HCEC 1CT (cell line): ENCODE results near the gene ERBB4.

Experiments
- DNase-seq: peaks from one replicate; pipeline ENCODE4 v3.0.0-alpha.2; 2017

ERBB4 gene

GRCh38 chr2:212359425-212360067, 179.1 kb downstream of the ERBB4 start:
- no peak for DNase-seq

- DNase-seq, result no peak
Measured at GRCh38 chr2:212357606-212358005, 181.0 kb downstream of the ERBB4 start.

GRCh38 chr2:212354382-212354781, 184.2 kb downstream of the ERBB4 start:
- no peak for DNase-seq

GRCh38 chr2:212348501-212348900, 190.1 kb downstream of the ERBB4 start:
- no peak for DNase-seq

DNA sequence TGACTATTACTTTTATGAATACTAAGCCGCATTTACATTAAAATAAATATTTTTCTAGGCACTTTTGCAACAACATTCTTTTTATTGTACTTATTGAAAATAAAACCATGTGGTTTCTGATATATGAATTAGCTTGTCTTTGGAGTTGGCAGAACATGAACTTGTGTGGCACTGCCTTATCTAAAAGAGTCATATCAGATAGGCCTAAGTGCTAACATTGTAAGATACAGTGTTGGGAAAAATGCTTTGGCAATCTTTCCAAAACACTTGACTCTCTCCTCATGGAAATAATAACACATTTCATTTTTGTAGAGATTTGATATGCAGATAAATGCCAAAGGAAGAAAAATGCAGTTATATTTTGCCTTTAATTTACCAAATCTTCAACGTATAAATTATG, 191.7 kb downstream of the ERBB4 start:
- no peak for DNase-seq

DNA sequence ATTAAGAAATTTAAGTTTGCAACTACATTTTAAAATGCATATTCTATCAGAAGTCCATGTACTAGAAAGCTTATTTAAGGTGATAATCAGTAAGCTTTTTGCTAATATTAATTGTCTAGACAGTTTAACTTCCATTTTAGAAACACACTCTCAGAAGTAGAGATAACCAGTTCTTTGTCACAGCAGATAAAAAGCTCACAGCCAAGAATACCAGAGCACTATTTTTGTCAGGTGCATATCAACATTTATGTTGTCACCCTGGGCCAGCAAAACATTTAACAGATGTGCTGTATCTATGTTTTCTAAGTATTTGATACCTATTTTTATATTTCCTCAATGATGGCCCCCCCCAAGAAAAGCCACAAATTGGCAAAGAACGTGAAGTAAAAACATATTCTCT, 192.6 kb downstream of the ERBB4 start:
- no peak for DNase-seq

DNA sequence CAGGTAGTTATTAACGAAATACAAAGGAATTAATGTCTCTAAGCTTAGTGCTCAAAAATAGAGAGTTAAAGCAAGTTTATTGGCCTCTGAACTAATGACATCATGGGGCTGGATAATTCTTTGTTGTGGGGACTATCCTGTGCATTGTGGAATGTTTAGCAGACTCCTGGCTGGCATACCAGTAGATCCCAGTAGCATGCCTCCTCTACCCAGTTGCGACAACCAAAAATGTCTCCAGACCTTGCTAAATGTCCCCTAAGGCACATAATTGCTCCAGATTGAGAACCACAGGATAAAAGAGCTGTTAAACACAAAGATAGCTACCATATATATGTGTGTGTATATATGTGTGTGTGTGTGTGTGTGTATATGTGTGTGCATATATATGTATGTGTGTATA, 194.5 kb downstream of the ERBB4 start:
- no peak for DNase-seq

DNA sequence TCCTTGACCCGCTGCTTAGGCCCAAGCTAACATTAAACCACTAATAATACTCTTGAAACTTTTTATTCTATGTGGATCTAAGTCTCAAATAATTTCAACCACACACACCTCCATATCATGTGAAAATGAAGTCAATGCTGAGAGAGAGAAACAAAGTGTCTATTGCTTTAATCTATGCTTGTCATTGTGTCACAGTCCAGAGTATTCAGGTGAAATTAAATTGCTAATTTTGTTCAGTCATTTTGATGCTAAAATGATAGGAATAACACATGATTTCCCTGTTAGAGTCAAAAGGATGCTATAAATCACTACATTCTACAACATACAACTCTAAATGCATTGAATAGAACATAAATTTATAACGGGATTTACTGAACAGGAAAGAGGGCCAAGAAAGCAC, 195.4 kb downstream of the ERBB4 start:
- DNase-seq, result no peak

DNA sequence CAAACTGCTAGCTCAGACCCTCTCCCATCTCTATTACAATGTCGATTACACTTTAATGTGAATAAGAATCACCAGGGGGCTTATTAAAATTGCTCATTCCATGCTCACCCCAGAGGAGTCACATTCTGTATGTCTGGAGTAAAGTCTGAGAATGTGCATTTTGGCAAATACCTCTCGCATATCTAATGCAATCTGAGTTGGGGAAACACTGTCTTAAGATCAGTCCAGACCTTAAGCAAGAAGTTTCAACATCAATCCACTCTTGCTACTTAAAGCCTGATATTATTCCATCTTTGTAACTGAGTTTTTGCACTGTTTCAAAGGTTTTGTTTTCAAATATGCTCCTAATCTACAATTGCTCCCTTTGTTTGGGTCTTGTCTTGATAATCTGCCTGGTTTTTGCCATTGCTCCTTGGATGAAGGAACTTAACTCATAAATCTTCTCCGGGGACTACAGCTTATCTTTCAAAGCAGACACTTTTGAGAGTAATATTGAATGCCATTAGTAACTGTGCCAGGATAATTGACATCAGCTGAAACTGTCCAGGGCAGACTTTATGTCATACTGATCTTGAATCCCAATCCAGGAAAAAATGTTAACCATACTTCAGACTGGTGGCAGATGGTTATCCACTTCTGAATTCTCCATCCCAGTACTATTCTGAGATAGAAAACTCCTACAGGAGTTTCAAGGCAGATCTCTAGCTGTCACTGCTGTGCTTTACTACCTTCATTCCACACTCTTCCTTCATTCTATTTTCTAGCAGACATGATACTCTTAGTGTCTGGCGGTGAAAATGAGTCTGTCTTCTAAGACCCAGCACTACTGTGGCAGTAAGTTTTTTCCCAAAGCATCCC, 200.9 kb downstream of the ERBB4 start:
- no peak for DNase-seq

DNA sequence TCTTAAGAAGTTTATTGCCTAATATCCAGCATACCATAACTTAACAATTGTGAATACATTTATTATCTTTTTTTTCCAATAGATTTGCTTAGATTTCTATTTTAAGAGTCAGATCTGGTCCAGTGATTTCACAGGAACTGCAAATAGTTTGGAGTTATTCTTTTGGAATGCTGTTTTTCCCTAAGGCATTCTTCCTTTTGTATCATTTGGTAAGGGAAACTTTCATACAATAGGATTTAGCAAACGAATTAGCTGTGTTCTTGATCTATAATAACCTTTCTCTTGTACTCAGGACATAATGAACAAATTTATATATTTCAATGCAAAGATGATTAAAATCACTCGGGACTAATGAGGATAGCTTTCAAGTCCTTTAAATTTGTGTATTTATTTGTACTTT, 201.6 kb downstream of the ERBB4 start:
- DNase-seq, result no peak

DNA sequence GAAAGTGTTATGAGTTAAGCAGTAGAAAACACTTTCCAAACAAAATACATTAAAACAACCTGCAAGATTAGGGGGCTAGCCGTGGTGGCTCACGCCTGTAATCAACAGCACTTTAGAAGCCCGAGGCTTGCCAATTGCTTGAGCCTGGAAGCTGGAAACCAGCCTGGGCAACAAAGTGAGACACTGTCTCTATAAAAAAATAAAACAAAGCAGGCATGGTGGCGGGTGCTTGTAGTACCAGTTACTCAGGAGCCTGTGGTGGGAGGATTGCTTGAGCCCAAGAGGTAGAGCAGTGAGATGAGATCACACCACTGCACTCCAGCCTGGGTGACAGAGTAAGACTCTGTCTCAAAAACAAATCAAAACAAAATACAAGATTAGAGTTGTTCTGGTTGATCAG, 208.3 kb downstream of the ERBB4 start:
- no peak for DNase-seq

GRCh38 chr2:212328712-212329496, 209.7 kb downstream of the ERBB4 start:
- no peak for DNase-seq

DNA sequence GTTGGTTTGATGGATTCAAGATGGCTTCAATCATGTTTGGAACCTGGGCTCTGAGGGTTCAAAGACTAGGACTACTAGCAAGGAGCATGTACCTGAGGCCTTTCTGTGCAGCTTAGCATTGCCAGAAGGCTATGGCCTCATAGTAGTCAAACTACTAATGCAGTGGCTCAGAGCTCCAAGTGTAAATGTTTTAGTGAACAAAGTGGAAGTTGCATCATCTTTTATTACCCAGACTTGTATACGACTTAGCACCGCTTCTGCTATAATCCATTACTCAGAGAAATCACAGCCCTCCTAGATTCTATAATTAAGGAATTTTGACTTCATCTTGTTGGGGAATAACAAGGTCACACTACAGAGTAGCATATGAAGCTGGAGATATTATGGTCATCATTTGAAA, 210.5 kb downstream of the ERBB4 start:
- DNase-seq, result peak; percentile 7

DNA sequence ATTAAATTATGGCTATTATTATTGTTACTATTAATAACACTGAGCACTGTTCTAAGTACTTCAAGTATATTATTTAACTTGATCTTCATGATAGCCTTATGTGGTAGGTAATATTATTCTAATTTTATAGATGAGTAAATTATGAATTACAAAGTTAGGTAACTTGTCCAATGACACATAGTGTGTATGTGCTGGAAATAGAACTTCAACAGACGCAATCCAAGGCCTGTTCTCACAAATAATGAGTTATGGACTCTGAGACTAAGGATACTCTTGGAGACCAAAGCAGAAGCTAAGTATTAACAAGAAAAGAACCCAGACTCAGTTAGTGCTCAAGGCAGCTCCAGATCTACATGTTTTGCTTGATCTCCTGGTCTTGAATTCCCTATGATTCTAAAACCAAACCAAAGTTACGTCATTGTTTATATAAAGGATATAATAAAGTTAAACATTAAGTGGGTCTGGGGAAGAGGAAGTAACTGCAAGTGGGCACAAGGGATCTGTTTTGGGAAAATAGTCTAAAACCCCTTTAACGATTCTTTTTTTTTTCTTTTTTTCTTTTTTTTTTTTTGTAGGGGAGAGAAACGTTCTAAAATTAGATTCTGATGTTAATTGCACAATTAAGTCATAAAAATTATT, 211.3 kb downstream of the ERBB4 start:
- DNase-seq, result peak; percentile 13

DNA sequence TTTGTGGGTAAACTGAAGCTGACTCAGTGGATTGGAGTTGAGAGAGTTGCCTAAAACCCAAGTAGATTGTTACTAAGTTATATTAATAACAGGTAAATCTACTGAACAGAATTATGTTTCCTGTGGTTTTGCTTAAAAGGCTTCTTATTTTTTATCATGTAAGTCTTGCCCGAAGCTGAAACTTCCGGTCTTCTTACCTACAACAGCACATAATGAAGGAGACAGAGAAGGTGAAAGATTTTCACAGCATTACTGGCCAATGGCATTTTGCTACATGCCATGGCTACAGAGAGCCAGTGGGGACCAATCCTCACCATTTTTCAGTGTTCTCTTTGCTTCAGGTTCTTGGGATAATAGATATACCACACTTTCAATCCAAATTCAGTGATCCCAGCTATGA, 220.0 kb downstream of the ERBB4 start:
- no peak for DNase-seq

GRCh38 chr2:212314680-212315079, 223.9 kb downstream of the ERBB4 start:
- no peak for DNase-seq

DNA sequence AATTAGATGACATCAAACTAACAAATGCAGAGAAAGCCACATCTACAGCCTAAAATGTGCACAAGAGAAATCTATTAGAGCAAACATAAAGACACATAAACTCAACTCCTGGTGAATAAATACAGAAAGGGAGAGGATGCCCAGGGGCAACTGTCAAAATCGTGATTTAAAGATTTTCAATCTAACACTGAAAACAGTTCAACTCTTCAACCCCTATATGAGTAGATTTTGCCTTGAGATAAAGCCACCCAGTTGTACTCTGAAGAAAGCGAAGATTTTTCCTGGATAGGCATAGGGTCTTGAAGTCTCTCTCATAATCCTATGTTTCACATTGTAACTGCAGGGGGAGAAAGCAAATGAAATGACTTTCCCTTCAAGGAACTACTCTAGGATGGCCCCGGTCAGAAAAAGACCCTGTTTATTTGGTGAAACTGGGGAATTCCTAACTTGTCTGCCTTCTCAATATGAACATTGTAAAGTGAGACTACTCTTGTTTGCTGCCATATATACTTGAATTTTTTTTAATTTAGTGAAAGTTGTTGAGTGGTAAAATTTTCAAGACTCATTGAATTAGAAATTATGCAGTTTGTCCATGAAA, 226.7 kb downstream of the ERBB4 start:
- no peak for DNase-seq

DNA sequence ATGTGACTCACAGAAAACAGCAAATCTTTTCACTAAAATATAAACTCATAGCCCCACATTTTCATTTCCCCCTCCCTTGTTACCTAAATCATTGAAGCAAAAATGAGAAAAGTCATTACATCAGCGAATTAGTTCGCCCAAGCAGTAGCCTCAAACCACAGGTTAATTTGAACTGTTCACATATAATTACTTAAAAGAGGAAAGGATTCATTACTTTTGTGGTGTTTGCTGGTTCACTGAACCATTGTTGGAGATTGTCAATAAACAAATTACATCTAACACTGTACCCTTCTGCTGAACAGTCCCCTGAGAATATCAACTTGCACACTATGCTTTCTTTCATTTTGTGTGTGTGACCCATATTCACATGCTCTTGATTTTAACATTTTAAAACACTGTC, 238.7 kb downstream of the ERBB4 start:
- DNase-seq, result no peak

GRCh38 chr2:212299333-212299732, 239.3 kb downstream of the ERBB4 start:
- DNase-seq, result no peak

DNA sequence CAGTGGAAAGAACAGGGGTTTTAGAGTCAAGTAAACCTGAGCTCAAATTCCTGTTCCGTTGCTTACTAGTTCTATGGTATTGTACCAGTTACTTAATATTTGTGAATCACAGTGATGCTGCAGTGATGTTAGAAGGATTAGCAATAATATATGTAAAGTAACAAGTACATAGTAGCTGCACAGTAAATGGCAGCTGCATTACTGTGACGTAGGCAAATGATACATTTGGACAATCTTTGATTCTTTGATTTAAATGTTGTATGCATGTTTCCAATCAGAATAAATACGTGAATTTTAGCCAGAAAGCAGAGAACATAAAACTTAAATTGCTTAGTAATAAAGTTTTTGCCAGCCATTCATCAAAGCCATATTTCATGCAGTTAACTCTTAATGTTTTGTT, 243.0 kb downstream of the ERBB4 start:
- no peak for DNase-seq

- DNase-seq, result no peak
Measured at GRCh38 chr2:212294816-212295215, 243.8 kb downstream of the ERBB4 start.

- no peak for DNase-seq
Measured at GRCh38 chr2:212289301-212289700, 249.3 kb downstream of the ERBB4 start.

- no peak for DNase-seq
Measured at GRCh38 chr2:212288308-212288707, 250.3 kb downstream of the ERBB4 start.
